Measurements from ENCODE around the gene FIZ1. TPM values are rescaled to one million over a fixed set of nuclear protein-coding genes. Genes with fewer than 3 reads are reported as not detected.

Gene FIZ1
- total and polyA plus RNA-seq, 4 donors, result 1.1 to 4.3 (median 2.3) TPM

DNA sequence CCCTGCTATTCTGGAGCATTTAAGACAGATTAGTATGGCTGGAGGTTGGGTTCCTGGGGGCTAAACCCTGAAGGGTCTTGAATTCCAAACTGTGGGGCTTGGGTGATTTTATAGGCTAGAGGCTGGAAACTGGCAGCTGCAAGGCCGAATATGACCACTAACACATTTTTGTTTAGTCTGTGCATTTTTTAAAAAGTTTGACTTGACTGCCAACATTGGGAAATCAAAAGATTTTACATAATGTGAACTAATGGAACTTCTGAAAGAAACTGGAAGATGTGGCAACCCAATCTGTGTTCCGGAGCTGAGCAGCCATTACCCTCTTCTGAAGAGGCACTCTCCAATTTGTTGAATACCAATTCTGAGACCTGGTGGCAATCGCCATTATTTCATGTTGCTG lies 20.0 kb upstream of the FIZ1 start:
- Histone ChIP-seq H3K4me3 (ENCODE audit: low read depth in 1 of 3, low read length in 3 of 3) (no peak overlapping the region), H3K4me1 (ENCODE audit: control insufficient read depth in 4 of 4, insufficient read depth in 4 of 4, low read length in 3 of 4) (peaks cover 0 to 5% (median 1%) of the 10 kb centered on the region in 4 donors), H3K27me3 (ENCODE audit: control insufficient read depth in 4 of 4, insufficient read depth in 4 of 4, low read length in 3 of 4) (no peaks in the 10 kb centered on the region), H3K9me3 (ENCODE audit: control insufficient read depth in 4 of 4, low read length in 3 of 4) (no peaks in the 10 kb centered on the region), H3K9ac (ENCODE audit: low read depth in 1 of 2, low read length in 2 of 2) (no peak overlapping the region), H3K36me3 (ENCODE audit: control insufficient read depth in 4 of 4, insufficient read depth in 3 of 4, low read depth in 1 of 4, low read length in 3 of 4) (peaks cover 0 to 20% (median 15%) of the 10 kb centered on the region in 4 donors), H3K27ac (ENCODE audit: low read depth in 1 of 2, low read length in 2 of 2) (no peak overlapping the region)
- DNase-seq (ENCODE audit: low spot score), result no peak
- TF ChIP-seq FOXA1 (IDR thresholded peaks at IDR 0.05) (no peak), SP1 (IDR thresholded peaks at IDR 0.05) (no peak), JUND (IDR thresholded peaks at IDR 0.05) (no peak), HNF4G (IDR thresholded peaks at IDR 0.05) (no peak), NR2F2 (IDR thresholded peaks at IDR 0.05) (no peak)
- TF ChIP-seq, protein P1, sequence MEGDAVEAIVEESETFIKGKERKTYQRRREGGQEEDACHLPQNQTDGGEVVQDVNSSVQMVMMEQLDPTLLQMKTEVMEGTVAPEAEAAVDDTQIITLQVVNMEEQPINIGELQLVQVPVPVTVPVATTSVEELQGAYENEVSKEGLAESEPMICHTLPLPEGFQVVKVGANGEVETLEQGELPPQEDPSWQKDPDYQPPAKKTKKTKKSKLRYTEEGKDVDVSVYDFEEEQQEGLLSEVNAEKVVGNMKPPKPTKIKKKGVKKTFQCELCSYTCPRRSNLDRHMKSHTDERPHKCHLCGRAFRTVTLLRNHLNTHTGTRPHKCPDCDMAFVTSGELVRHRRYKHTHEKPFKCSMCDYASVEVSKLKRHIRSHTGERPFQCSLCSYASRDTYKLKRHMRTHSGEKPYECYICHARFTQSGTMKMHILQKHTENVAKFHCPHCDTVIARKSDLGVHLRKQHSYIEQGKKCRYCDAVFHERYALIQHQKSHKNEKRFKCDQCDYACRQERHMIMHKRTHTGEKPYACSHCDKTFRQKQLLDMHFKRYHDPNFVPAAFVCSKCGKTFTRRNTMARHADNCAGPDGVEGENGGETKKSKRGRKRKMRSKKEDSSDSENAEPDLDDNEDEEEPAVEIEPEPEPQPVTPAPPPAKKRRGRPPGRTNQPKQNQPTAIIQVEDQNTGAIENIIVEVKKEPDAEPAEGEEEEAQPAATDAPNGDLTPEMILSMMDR (IDR thresholded peaks at IDR 0.05; ENCODE audit: low read depth, low read length, missing input control), result no peak
- WGBS, result 72% methylated on average over 3 of the region's 3 CpGs

DNA sequence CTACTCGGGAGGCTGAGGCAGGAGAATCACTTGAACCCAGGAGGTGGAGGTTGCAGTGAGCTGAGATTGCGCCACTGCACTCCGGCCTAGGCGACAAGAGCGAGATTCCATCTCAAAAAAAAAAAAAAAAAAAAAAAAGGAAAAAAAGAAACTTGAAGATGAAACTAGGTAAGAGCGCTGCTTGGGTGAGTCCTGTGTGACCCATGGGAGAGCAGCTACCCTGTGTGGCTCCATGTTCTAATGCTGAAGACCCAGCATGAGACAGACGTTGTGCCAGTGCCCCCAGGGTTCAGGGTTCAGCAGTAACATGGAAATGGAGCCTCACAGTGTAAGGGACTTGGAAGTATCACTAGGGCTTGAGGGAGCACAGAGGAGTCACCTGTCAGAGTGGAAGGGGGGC lies 19.1 kb upstream of the FIZ1 start:
- WGBS, result 86% methylated on average over 7 of the region's 7 CpGs
- Histone ChIP-seq H3K9ac (ENCODE audit: low read depth in 1 of 2, low read length in 2 of 2) (no peak overlapping the region), H3K4me3 (ENCODE audit: low read depth in 1 of 3, low read length in 3 of 3) (no peak overlapping the region), H3K9me3 (ENCODE audit: control insufficient read depth in 4 of 4, low read length in 3 of 4) (no peaks in the 10 kb centered on the region), H3K36me3 (ENCODE audit: control insufficient read depth in 4 of 4, insufficient read depth in 3 of 4, low read depth in 1 of 4, low read length in 3 of 4) (peaks cover 0 to 20% (median 15%) of the 10 kb centered on the region in 4 donors), H3K27ac (ENCODE audit: low read depth in 1 of 2, low read length in 2 of 2) (no peak overlapping the region), H3K27me3 (ENCODE audit: control insufficient read depth in 4 of 4, insufficient read depth in 4 of 4, low read length in 3 of 4) (no peaks in the 10 kb centered on the region), H3K4me1 (ENCODE audit: control insufficient read depth in 4 of 4, insufficient read depth in 4 of 4, low read length in 3 of 4) (no peaks in the 10 kb centered on the region)
- no peak for DNase-seq (ENCODE audit: low spot score)
- no peak for TF ChIP-seq JUND (IDR thresholded peaks at IDR 0.05)
- no peak for TF ChIP-seq HNF4G (IDR thresholded peaks at IDR 0.05)
- no peak for TF ChIP-seq FOXA1 (IDR thresholded peaks at IDR 0.05)
- TF ChIP-seq GABPA (IDR thresholded peaks at IDR 0.05 in 1 of 2, conservative IDR thresholded peaks at IDR 0.05 in 1 of 2), result no peak
- TF ChIP-seq NR2F2 (IDR thresholded peaks at IDR 0.05), result no peak
- TF ChIP-seq, protein P2, sequence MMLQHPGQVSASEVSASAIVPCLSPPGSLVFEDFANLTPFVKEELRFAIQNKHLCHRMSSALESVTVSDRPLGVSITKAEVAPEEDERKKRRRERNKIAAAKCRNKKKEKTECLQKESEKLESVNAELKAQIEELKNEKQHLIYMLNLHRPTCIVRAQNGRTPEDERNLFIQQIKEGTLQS (IDR thresholded peaks at IDR 0.05), result no peak
- TF ChIP-seq TAF1 (conservative IDR thresholded peaks at IDR 0.05), result no peak
- no peak for TF ChIP-seq SP1 (IDR thresholded peaks at IDR 0.05)
- TF ChIP-seq, protein P1 (IDR thresholded peaks at IDR 0.05; ENCODE audit: low read depth, low read length, missing input control), result no peak
- TF ChIP-seq HNF4A (conservative IDR thresholded peaks at IDR 0.05), result no peak
- TF ChIP-seq, protein P3, sequence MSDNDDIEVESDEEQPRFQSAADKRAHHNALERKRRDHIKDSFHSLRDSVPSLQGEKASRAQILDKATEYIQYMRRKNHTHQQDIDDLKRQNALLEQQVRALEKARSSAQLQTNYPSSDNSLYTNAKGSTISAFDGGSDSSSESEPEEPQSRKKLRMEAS (IDR thresholded peaks at IDR 0.05), result no peak
- TF ChIP-seq, protein P4, sequence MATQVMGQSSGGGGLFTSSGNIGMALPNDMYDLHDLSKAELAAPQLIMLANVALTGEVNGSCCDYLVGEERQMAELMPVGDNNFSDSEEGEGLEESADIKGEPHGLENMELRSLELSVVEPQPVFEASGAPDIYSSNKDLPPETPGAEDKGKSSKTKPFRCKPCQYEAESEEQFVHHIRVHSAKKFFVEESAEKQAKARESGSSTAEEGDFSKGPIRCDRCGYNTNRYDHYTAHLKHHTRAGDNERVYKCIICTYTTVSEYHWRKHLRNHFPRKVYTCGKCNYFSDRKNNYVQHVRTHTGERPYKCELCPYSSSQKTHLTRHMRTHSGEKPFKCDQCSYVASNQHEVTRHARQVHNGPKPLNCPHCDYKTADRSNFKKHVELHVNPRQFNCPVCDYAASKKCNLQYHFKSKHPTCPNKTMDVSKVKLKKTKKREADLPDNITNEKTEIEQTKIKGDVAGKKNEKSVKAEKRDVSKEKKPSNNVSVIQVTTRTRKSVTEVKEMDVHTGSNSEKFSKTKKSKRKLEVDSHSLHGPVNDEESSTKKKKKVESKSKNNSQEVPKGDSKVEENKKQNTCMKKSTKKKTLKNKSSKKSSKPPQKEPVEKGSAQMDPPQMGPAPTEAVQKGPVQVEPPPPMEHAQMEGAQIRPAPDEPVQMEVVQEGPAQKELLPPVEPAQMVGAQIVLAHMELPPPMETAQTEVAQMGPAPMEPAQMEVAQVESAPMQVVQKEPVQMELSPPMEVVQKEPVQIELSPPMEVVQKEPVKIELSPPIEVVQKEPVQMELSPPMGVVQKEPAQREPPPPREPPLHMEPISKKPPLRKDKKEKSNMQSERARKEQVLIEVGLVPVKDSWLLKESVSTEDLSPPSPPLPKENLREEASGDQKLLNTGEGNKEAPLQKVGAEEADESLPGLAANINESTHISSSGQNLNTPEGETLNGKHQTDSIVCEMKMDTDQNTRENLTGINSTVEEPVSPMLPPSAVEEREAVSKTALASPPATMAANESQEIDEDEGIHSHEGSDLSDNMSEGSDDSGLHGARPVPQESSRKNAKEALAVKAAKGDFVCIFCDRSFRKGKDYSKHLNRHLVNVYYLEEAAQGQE (IDR thresholded peaks at IDR 0.05), result no peak
- no peak for TF ChIP-seq YY1 (IDR thresholded peaks at IDR 0.05)
- no peak for TF ChIP-seq RAD21 (IDR thresholded peaks at IDR 0.05)
- no peak for TF ChIP-seq EGR1 (IDR thresholded peaks at IDR 0.05; ENCODE audit: low read depth in 2 of 2)

All from liver (tissue), 9 donors.